Stimulated activated CD8-positive, alpha-beta memory T cell treated with anti-CD3 and anti-CD28 coated beads, Interleukin-12 subunit alpha, Interleukin-12 subunit beta, amount 100 ng/mL, for 4 hours (primary cell): ENCODE results near the gene RPS17.
A peak's percentile ranks its signal among the peaks of the same experiment; 100 is the strongest.

Experiments used
- DNase-seq: peaks from one replicate; pipeline ENCODE4 v3.0.0-alpha.2; 2020; ENCODE audit warnings: low read depth

The RPS17 gene

GRCh38 chr15:82540055-82540983 lies at the start of gene RPS17:
TSS of gene RPS17 (minus strand) at chr15:82540457. CDS start at chr15:82540428, 29 bp downstream.
- DNase-seq, result peak; percentile 98

DNA sequence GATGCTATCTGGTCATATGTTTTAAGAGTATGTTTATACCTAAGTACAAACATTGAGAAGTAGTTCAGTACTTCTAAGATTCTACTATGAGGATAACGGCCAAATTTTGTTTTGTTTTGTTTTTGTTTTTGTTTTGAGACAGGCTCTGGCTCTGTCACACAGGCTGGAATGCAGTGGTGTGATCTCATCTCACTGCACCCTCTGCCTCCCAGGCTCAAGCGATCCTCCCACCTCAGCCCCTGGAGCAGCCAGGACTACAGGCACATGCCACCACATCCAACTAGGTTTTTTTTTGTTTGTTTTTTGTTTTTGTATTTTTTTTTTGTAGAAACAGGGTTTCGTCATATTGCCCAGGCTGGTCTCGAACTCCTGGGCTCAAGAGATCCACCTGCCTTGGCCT lies 47.5 kb upstream of the RPS17 start:
- no peak for DNase-seq

- no peak for DNase-seq
Observed at GRCh38 chr15:82585072-82585471, 44.8 kb upstream of the RPS17 start.

- no peak for DNase-seq
Observed at GRCh38 chr15:82580713-82581112, 40.5 kb upstream of the RPS17 start.

DNA sequence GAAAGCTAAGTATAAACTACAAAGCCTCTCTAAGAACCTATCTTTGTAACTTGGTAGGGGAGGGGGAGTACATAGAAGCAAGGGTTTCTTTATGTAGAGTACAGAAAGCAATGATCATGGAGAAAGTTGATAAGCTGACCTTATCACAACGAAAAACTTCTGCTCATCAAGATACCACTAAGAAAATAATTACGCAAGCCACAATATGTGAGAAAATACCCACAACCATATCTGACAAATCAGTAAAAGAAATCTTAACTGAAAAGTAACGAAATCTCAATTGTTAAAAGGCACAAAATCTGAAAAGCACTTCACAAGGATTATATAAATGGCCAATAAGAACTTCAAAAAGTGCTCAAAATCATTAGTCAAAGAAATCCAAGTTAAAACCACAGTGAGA lies 35.1 kb upstream of the RPS17 start:
- no peak for DNase-seq

DNA sequence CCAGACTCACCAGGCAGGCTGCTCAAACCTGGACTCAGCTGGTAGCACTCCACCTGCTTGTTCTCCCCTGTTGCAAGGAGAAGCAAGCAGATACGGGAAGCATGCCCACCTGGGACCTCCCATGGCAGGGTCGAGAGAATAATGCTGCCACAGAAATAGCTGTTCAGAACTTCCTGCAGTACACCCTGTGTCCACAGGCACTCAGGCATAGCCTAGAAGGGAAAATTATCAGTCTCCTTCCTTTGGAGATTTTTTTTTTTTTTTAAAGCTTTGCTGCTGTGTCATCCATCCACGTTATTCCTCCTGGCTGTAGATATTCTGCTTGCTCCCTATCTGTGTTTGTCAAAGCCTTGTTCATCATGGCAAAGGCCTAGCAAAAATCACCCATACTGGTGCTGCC lies 32.7 kb upstream of the RPS17 start:
- no peak for DNase-seq

GRCh38 chr15:82572311-82572710 lies 32.1 kb upstream of the RPS17 start:
- no peak for DNase-seq

- no peak for DNase-seq
Observed at GRCh38 chr15:82571722-82572222, 31.5 kb upstream of the RPS17 start.

- no peak for DNase-seq
Observed at GRCh38 chr15:82570721-82571508, 30.7 kb upstream of the RPS17 start.

- no peak for DNase-seq
Observed at GRCh38 chr15:82569834-82570233, 29.6 kb upstream of the RPS17 start.

DNA sequence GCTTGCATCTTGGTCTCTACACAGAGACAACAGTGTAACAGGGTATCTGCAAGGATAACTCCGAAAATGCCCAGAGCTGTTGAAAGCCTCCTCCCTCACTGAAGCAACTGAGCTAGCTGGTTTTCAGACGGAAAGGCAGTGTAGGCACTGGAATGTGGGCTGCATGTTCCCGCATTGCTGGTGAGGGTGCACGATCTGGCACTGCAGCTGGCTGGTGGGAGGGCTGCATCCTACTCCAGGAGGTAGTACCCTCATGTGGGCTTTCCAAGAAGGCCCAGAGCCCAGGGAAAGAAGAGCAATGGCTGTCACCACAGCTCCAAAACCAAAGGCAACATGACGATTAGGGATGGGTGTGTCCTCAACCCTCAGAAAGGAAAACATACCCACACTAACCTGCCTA lies 28.7 kb upstream of the RPS17 start:
- no peak for DNase-seq

- DNase-seq, result no peak
Observed at GRCh38 chr15:82567661-82568060, 27.4 kb upstream of the RPS17 start.

DNA sequence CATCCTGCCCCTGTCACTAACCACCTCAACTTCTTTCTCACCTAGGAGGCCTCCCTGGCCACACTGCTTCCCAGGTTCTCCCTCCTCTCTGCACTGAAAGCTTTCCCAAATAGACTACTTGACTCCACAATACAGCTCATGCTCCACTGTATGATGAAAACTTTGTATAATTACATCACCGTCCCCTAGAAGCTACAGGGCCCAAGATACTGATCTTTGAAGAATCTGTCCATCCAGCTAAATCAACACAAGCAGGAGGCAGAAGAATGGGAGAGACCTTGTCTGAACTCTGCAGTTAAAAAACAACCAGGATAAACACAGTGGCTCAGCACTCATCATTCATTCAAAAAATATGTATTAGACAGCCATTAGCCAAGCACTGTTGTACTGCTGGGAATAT lies 26.4 kb upstream of the RPS17 start:
- no peak for DNase-seq

DNA sequence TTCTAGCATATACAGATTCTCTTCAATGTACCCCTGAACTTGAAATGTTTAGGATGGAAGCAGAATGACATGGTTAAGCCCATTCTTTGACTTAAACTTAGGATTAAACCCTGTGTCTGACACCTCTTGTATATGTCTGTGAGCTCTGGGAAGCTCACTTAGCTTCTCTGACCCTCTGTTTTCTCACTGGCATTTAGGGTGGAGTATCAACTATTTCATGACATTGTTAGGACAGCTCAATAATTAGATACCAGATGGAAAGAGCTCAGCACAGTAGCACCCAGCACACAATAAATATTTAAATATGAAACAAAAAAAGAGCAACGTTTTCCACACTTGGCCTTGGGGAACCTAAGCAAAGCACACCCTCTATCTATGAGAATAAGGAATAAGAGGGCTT lies 18.2 kb upstream of the RPS17 start:
- no peak for DNase-seq

GRCh38 chr15:82556315-82557035 lies 16.2 kb upstream of the RPS17 start:
- no peak for DNase-seq

- DNase-seq, result no peak
Observed at GRCh38 chr15:82554849-82555248, 14.6 kb upstream of the RPS17 start.

DNA sequence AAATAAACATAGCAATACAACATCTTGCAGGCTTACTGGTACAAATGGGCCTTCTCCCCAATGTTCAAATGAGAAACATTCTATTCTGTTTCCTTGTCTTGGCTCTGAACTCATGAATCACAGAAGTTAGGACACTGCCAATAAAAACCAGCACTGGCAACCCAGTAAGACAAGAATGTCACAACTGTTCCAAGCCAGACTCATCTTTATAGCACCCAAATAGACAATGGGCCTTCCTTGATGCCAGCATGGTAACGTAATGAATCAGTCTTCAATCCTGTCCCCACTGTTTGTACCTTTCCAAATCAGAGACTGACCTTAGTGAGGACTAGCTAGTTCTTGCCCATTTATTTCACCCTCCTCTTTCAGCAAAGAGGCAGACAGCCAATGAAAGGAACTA lies 14.1 kb upstream of the RPS17 start:
- DNase-seq, result no peak

DNA sequence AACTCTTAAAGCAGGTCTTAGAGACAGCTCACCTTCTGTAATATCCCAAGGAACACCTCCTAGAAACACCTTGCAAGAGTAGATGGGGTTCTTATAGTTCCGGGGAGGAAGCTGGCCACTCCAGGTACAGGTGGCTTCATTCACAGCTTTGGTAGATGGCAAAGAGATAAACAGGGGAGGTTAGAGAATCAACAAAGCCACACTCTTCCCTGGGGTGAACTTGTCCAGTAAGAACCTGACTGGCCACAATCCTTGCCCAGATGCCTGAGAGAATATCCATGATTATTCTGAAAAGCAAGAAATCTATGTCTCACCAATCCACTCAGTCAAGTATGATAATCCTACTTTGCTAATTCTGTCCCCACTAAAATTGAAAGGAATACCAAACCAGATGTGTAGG lies 13.6 kb upstream of the RPS17 start:
- DNase-seq, result no peak

DNA sequence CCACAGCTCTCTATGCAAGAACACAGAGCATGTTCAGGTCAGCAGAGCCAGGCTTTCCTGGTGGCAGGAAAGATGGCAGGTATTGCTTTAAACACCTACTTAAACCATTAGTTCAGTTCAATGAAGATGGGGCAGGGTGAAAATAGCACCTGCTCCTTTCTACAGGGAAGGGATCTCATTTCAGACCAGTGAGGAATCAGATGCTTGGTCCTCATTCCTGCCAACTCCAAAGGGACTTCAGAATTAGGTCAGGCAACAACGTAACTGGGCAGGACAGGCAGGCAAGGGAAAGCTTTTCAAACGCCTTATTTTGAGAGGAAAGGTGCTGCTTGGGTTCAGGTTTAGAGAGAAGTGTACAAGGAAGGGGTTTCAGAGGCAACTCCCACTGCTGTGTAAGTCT lies 12.6 kb upstream of the RPS17 start:
- DNase-seq, result no peak

DNA sequence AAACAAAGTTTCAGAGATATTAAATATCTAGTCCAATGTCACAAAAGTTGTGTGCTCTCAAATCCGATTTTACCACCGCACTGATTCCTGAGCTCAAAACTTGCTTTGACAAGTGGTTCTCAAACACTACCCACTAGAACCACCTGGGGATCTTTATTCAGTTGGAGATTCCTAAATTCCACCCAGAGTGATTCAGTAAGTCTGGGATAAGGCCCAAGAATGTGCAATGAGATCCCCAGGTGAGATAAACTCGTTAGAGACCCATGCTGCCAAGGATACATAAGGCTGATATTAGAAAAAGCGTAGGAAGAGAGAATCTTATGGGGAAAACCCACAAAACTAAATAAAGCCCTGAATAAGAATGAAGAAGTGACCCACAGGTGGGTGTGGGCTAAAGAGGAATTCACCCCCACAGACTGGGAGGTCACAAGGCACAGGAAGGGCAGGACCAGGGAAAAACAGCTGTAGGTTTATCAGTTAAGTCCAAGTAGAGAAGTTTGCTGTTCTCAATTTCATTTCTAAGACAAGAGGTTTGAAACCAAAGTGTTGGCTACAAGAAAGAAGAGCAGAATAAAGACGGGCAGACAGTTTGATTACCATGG lies 11.5 kb upstream of the RPS17 start:
- no peak for DNase-seq

GRCh38 chr15:82549199-82549665 lies 9.0 kb upstream of the RPS17 start:
- DNase-seq, result no peak

- no peak for DNase-seq
Observed at GRCh38 chr15:82548700-82549099, 8.4 kb upstream of the RPS17 start.
